ENCODE data around the gene CUBN. TPM values are rescaled to one million over a fixed set of nuclear protein-coding genes. Genes with fewer than 3 reads are reported as not detected.

Gene CUBN
- total RNA-seq, 1 donor from 2014 or later = 1.4 TPM

GRCh38 chr10:16953270-16953669 is 176.3 kb downstream of the CUBN start:
- no peak for DNase-seq (ENCODE audit: low spot score)

- DNase-seq (ENCODE audit: low spot score) = no peak
Observed at GRCh38 chr10:16952610-16953009, 177.0 kb downstream of the CUBN start.

GRCh38 chr10:16952080-16952479 is 177.5 kb downstream of the CUBN start:
- no peak for DNase-seq (ENCODE audit: low spot score)

- peak; percentile 84 for DNase-seq (ENCODE audit: low spot score)
Observed at GRCh38 chr10:16950656-16951601, 178.7 kb downstream of the CUBN start.

GRCh38 chr10:16949816-16950215 is 179.8 kb downstream of the CUBN start:
- DNase-seq (ENCODE audit: low spot score) = no peak

- no peak for DNase-seq (ENCODE audit: low spot score)
Observed at GRCh38 chr10:16948361-16948760, 181.2 kb downstream of the CUBN start.

GRCh38 chr10:16947069-16947468 is 182.5 kb downstream of the CUBN start:
- no peak for DNase-seq (ENCODE audit: low spot score)

- DNase-seq (ENCODE audit: low spot score) = no peak
Observed at GRCh38 chr10:16945593-16945992, 184.0 kb downstream of the CUBN start.

- no peak for DNase-seq (ENCODE audit: low spot score)
Observed at GRCh38 chr10:16944986-16945385, 184.6 kb downstream of the CUBN start.

- DNase-seq (ENCODE audit: low spot score) = peak; percentile 76
Observed at GRCh38 chr10:16944402-16944801, 185.2 kb downstream of the CUBN start.

- DNase-seq (ENCODE audit: low spot score) = peak; percentile 46
Observed at GRCh38 chr10:16943295-16944285, 186.0 kb downstream of the CUBN start.

GRCh38 chr10:16942381-16943078 is 187.1 kb downstream of the CUBN start:
- DNase-seq (ENCODE audit: low spot score) = no peak

- DNase-seq (ENCODE audit: low spot score) = no peak
Observed at GRCh38 chr10:16941870-16942269, 187.7 kb downstream of the CUBN start.

GRCh38 chr10:16941067-16941466 is 188.5 kb downstream of the CUBN start:
- no peak for DNase-seq (ENCODE audit: low spot score)

- no peak for DNase-seq (ENCODE audit: low spot score)
Observed at GRCh38 chr10:16938952-16939351, 190.7 kb downstream of the CUBN start.

- no peak for DNase-seq (ENCODE audit: low spot score)
Observed at GRCh38 chr10:16934461-16934860, 195.2 kb downstream of the CUBN start.

- no peak for DNase-seq (ENCODE audit: low spot score)
Observed at GRCh38 chr10:16933783-16934182, 195.8 kb downstream of the CUBN start.

GRCh38 chr10:16931930-16932329 is 197.7 kb downstream of the CUBN start:
- no peak for DNase-seq (ENCODE audit: low spot score)

GRCh38 chr10:16930540-16930939 is 199.1 kb downstream of the CUBN start:
- DNase-seq (ENCODE audit: low spot score) = no peak

GRCh38 chr10:16929069-16929468 is 200.5 kb downstream of the CUBN start:
- no peak for DNase-seq (ENCODE audit: low spot score)

- no peak for DNase-seq (ENCODE audit: low spot score)
Observed at GRCh38 chr10:16927546-16927945, 202.1 kb downstream of the CUBN start.

- no peak for DNase-seq (ENCODE audit: low spot score)
Observed at GRCh38 chr10:16923726-16924125, 205.9 kb downstream of the CUBN start.
